HG03342 (cell line): ENCODE measurements around the gene GNA14.
A peak's percentile ranks its signal among the peaks of the same experiment; 100 is the strongest.
"Not testable (repeated sequence)": the region's sequence is repeated elsewhere in the genome, so short reads cannot be mapped to it uniquely, and the experiment has no call there.

Source experiments
- ATAC-seq: cut with Tn5 transposase; IDR thresholded peaks from one replicate; pipeline ENCODE4 v1.9.1; 2021; ENCODE audit warnings: mild to moderate bottlenecking, moderate library complexity; ENCODE audit not compliant: unreplicated experiment

Gene GNA14

DNA sequence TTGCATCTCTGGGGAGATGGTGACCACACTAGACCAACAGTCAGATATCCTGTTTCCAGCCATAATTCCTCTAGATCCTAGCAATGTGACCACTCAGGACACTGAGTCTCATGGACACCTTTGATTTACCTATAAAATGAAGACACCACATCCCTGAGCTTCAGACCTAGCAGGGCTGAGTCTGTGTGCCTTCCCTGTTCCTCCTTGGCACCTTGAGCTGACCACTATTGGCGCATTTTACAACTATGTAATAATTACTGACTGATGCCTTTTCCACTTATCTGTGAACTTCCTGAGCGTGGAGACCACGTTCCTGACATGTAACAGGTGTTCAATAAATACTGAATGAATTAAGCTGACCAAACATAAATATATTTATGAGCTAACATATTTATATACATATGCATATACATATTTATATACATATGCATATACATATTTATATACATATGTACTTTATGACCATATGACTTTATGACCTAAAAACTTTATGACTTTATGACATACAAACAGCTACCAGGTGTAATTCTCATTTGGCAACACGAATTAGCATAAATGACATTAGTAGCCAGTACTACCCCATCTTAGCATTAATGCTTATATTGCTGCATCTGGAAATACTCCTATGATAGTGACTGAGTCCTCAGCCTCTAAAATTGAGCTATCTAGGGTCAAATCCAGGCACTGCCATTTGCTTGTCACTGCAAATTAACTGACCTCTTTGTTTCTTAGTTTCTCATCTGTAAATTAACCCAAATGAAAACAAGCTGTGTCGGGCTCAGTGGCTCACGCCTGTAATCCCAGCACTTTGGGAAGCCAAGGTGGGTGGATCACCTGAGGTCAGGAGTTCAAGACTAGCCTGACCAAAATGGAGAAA, 150.6 kb downstream of the GNA14 start:
- no peak for ATAC-seq

DNA sequence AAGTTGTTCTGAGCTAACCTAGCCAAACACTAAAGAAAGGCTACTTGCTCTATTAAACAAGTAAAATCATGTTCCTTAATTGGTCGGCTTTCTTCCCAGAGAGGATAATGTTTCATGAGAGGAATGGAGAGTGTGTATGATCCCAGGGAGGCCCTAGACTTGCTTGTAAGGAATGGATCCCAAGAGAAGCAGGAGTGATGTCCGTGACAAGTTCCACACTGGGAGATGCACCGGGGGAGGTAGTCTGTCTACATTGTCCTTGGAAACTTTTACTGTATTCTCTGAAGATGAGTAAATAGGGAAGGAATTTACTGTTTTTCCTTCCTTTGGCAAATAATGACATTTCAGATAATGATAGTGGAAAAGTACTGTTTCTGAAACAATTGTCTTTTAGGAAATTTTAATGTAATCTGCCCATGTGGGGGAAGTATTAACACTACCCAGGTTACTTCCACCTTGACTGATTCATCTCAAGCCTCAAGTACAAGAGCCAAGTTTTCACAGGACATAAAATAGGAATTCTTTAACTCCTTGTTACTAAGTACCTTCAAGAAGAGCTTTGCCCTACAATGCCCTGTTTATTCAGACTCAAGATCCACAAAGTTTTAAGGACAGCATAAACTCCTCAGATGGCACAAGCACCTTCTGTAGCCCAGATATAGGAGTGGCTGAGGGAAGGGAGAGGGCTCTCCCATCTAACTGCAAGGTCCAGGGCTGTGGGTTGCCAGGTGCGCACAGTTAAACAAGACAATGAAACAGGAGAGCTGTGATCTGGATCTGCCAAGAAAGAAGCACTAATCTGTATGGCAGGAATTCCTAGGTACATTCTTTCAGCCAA, 152.1 kb downstream of the GNA14 start:
- no peak for ATAC-seq

DNA sequence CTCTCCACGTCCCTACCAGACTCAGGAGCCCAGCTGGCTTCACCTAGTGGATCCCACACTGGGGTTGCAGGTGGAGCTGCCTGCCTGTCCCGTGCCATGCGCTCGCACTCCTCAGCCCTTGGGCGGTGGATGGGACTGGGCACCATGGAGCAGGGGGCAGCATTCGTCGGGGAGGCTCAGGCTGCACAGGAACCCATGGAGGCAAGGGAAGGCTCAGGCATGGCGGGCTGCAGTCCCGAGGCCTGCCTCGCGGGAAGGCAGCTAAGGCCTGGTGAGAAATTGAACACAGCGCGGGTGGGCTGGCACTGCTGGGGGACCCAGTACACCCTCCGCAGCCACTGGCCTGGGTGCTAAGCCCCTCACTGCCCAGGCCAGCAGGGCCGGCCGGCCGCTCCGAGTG, 157.8 kb downstream of the GNA14 start:
- not testable (repeated sequence) for ATAC-seq

GRCh38 chr9:77489405-77490163, 158.5 kb downstream of the GNA14 start:
- not testable (repeated sequence) for ATAC-seq

DNA sequence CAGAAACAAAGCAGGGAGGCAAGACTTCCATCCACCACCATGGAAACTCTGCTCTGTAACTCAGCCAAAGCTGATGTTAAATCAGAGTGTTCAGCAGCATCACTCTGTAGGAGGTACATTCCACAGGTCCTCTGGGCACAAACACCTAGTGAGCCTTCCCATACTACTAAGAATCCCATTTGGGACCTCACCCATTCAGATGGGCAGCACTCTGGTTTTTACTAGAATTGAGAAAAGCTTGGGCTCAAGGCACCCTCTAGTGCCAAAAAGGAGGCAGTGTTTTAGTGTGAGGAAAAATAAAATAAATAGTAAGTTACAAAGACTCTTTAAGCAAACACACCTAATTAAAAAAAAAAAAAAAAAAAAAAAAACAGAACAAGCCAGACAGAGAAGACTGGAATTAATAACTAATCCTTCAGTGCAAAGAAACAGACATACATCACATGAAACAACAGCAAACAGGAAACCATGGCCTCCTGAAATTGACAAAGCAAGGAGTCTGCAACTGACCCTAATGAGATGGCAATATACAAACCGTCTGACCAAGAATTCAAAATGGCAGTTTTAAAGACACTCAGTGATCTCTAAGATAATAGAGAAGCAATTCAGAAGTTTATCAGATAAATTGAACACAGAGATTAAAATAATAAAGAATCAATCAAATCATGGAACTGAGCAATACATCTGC, 159.5 kb downstream of the GNA14 start:
- ATAC-seq = no peak

DNA sequence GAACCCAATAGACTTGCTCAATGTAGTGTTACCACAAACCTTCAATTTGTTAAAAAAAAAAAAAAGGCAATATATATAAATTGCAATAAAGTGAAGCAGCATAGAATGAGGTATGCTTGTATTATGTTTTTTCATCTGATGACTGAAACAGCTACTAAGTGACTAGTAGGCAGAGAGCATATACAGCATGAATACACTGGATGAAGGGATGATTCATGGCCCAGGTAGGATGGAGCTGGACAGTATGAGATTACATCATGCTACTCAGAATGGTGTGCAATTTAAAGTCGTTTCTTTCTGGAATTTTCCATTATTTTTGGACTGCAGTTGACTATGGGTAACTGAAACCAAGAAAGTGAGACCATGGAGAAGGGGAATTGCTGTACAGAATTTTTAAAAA, 161.2 kb downstream of the GNA14 start:
- no peak for ATAC-seq

DNA sequence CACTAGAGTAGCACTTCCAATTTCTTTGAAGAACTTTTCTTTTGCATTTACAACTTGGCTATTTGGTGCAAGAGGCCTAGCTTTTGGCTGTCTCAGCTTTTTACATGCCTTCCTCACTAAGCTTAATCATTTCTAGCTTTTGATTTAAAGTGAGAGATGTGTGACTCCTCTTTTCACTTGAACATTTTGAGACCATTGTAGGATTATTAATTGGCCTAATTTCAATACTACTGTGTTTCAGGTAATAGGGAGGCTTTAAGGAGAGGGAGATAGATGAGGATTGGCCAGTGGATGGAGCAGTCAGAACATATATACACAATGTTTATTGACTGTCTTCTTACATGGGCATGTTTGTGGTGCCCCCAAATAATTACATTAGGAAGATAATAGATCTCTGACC, 161.7 kb downstream of the GNA14 start:
- ATAC-seq = no peak

- peak; percentile 97 for ATAC-seq
Measured at GRCh38 chr9:77475641-77476473, 172.3 kb downstream of the GNA14 start.

DNA sequence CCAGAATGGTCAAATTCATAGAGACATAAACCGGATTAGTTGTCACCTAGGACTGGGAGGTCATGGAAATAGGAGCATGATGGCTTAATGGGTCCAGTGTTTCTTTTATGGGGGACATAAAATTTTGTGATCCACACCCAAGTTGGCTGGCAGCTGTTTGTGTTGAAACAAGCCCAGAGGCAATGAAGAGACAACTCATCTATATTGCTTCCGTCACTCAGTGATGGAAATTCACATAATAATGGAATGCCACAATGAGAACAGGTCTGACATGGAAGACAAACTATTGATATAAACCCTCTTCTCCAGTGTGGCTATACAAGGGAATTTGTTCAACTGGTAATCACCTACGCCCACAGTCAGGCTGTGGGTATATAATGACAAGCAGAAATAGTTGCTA, 173.2 kb downstream of the GNA14 start:
- no peak for ATAC-seq

DNA sequence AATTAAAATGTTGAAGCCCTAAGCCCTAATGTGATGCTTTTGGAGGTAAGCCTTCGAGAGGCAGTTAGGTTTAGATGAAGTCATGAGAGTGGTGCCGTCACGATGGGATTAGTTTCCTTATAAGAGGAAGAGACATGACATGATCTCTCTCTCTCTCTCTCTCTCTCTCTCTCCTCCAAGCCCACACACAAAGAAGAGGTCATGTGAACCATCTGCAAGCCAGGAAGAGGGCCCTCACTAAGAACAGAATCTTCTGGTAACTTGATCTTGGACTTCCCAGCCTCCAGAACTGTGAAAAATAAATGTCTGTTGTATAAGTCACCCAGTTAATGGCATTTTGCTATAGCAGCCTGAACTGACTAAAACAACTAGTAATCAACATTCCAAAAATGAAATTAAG, 175.5 kb downstream of the GNA14 start:
- ATAC-seq = no peak

DNA sequence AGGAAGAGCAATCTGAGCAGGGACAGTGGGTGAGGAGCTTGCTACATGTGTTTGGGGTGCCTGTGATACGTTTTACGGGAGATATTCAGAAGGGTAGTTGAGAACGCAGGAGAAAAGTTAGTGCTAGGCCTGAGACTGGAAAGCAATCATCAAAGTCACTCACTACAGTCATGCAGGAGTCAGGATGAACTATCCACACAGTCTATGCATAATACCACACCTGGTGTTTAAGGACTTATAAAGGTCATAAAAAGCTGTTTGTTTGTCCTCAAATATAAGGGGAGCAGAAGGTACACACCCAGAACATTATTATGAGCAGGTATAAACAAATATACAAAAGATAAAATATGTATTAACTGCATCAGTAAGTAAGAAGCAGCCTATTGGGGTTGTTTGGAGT, 176.6 kb downstream of the GNA14 start:
- no peak for ATAC-seq

DNA sequence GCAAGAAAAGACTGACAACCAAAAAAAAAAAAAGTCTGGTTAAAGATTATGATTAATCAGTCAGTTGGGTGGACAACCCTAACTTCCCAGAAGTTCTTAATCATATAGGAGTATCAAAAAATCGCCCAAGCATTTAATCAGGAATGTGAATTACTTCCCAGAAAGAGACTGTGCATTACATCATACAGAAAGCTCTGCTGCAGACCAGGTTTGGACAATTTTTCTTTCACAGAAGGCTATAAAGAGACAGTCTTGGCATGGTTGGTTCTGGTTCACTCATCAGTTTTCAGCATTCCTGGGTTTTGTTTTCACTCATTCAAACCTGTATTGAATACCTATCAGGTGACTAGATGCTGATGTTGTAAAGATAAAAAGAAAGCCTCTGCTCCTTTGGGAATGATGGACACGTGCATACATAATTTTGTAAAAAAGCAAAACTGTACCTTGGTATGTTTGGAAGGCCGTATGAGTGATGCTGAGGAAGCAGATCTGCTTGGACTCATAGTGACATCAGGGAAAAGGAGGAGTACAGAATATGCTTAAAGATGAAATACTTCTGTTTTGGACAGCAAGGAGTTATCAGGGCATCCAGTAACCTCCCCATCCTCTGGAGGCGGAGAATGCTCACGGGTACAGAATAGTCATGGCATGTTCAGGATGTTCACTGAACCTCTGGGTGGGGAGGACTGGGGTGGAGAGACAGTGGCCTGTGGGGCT, 178.4 kb downstream of the GNA14 start:
- no peak for ATAC-seq

GRCh38 chr9:77464661-77465060, 183.5 kb downstream of the GNA14 start:
- no peak for ATAC-seq

DNA sequence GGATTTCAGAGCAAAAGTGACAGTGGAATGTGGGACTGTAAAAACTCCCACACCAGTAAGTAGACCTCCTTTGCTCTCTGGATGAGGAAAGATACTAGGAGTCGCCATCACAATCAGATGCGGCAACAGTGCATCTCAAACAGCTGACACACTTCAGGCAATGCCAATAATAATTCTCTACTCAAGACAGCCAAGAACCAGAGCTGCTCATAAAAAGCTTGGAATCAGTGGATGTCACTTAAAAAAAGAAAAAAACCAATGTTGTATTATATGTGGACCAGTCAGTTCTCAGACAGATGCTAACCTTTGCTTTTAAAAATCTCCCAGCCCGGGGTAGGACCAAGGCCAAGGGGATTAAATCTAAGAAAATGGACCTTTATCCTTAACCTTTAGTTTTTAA, 185.0 kb downstream of the GNA14 start:
- ATAC-seq = no peak

GRCh38 chr9:77462066-77462465, 186.1 kb downstream of the GNA14 start:
- no peak for ATAC-seq

DNA sequence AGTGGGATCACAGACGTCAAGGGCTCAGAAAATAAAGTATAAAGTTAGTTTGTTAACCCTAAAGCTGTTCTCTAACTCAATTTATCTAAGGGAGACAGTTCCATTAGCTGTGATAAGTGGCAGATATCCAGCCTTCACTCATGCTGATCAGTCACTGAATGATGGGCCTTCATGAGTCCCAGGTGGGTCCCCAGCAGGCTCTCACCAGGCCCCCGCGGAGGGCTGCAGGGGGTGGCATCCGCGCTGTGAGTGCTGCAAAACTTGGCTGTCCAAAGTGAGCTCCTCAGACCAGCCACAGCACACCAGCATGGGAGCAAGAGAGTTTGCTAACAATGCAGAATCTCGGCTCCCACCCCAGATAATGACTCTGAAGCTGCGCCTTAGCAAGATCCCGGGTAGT, 187.2 kb downstream of the GNA14 start:
- no peak for ATAC-seq

GRCh38 chr9:77457916-77458592, 190.1 kb downstream of the GNA14 start:
- peak; percentile 87 for ATAC-seq

DNA sequence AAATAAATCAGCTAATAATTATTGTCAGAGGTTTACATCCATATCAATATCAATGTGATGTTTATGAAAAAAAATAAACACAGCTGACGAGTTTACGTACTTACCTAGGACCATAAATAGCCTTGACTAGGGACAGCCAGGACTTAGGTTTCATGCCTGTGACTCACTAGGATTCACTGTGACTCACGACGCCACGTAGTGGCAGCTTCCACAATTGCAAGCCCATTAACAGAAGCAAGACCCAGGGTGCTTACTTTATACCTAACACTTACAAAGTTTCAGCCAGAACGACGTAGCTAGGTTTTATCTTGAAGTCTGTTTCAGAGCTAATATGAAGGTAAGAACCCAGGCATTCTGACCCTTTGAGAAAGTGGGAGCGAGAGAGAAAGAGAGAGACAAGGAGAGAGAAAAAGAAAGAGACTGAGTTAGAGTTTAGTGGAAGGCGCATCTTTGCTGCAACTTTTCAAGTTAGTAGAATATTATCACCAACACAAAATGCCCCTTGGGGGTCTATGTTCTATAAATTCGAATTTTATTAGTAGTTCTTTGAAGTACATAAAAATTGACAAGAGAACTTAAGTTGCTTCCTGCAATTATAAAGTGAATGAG, 191.2 kb downstream of the GNA14 start:
- ATAC-seq = peak; percentile 70
